Pons (tissue), 1 donor: ENCODE measurements around the gene FSD2.
A peak's percentile ranks its signal among the peaks of the same experiment; 100 is the strongest.
"Not testable (repeated sequence)": the region's sequence is repeated elsewhere in the genome, so short reads cannot be mapped to it uniquely, and the experiment has no call there.

Experiments
- DNase-seq: peaks from one replicate; pipeline ENCODE4 v3.0.0-alpha.2; 2016; ENCODE audit warnings: low spot score

Gene FSD2

GRCh38 chr15:82737975-82738374 is 67.9 kb downstream of the FSD2 start:
- DNase-seq: no peak

DNA sequence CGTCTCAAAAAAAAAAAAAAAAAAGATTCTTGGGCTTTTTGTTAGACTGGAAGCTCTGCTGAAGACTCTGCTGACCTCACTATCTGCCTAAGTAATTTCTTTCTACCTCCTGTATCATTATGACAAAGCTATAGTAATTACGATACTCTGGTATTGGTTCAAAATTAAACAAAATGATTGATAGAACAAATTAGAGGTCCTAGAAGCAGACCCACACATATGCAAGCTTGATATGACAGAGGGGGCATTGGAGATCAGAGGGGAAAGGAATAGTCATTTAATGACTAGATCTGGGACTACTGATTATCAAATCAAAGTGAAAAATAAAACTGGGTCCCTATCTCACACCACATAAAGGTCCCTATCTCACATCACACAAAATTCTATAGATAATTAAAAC is 74.3 kb downstream of the FSD2 start:
- no peak for DNase-seq

GRCh38 chr15:82730022-82730530 is 75.8 kb downstream of the FSD2 start:
- DNase-seq: no peak

DNA sequence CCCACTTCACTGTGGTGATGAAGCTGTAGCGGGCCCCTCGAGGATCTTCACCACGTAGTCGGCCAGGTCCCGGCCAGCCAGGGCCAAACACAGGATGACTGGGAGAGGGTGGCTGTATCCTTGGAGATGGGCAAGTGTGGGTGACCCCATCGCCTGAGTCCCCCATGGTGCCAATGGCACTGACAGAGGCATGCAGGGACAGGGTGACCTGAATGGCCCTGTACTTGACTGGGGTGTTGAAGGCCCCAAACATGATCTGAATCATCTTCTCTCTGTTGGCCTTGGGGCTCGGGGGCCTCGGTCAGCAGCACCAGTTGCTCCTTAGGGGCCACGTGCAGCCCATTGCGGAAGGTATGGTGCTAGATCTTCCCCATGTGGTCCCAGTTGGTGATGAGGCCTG is 79.1 kb downstream of the FSD2 start:
- DNase-seq: no peak

DNA sequence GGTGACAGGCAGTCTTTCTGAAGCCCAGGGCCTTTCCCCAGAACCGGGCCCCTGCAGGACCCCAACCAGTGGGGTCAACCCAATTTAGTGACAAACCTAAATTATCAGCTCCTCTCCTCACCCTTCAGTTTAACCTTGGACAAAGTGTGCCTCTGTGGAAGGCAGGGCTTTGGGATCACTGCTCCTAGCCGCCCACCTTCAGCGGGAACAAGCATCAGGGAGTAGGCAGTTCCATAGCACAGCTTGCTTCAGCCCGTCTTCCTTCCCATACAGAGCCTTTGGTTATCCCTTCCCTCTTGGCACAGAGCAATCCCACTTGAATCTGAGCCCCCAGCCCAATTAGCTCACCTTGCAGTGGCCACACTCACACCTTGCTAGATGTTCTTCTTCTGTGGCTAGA is 90.9 kb downstream of the FSD2 start:
- DNase-seq: no peak

GRCh38 chr15:82714016-82714415 is 91.9 kb downstream of the FSD2 start:
- no peak for DNase-seq

GRCh38 chr15:82712036-82712435 is 93.8 kb downstream of the FSD2 start:
- no peak for DNase-seq

DNA sequence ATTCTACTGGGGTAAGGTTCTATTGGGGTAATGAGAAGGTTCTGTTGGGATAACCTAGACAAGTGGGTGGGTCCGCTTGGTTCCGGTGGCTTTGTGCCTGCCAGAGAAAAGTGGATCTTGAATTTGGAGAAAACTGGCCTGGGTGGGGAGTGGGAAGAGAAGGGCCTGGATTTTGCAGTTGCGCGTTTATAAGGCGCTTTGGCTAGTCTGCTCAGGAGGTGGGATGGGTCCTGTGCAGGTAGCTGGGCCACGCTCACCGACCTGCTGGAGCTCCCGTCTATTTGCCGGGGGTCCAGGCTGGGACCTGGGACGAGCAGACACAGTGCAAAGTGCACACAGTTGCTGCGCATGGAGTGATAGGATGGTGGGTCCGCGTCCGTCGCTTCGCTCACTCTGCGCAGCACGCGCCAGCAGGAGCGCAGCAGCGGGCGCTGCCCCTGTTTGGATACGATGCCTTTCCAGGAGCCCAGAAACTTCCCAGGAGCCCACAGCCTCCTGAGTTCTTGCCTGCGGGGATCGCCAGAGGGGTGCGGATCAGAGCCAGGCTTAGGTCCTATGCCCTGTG is 94.9 kb downstream of the FSD2 start:
- no peak for DNase-seq

GRCh38 chr15:82710208-82710555 is 95.7 kb downstream of the FSD2 start:
- DNase-seq: no peak

DNA sequence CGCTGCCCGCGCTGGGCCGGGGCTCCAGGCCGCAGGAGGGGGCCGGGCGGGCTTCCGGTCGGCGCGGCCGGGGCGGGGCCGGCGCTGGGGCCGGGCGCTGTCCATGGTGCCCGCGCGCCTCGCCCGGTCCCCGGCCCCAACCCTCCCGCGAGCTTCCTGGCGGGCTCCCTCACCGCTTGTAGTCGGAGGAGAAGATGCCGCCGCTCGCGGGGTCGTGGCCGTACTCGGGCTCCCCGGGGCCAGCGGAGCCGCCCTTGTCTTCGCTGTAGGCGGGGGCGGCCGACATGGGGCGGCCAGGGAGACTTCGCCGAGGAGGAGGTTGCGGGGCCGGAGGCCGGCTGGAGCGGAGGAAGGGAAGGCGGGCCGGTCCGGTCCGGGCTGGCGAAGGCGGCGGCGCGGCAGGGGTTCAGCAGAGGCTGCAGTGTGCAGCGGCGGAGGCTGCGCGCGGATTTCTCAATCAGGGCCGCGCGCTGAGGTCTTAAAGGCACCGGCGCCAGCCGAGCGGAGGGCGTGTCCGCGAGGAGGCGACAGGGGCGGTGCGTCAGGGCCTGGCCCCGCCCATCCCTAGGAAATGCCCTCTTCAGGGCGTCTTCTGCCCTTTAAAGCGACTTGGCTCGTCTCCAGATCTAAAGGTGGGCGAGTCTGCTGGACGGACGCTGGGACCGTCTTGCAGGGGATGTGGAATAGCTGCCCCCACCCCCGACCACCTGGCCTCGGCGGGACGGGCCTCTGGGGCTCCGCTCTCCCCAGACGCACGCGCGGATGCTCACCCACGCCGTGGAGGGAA is 96.3 kb downstream of the FSD2 start, which contains the start of gene AP3B2:
Gene AP3B2 (minus strand): TSS at position 455 of the 787 bp plus-strand sequence. CDS start 169 bp downstream, at position 286.
- peak; percentile 54 for DNase-seq

GRCh38 chr15:82709081-82709420 is 96.8 kb downstream of the FSD2 start:
- DNase-seq: no peak

DNA sequence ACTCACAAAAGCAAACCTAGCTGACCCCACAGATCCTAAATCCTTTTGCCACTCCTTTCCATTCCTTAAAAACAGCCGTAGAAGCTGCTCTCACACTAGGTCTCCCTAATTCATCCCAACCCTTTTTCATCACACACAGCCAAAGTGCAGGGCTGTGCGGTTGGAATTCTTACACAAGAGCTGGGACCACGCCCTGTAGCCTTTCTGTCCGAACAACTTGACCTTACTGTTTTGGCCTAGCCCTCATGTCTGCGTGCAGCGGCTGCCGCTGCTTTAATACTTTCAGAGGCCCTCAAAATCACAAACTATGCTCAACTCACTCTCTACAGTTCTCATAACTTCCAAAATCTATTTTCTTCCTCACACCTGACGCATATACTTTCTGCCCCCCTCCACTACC is 100.0 kb downstream of the FSD2 start:
- not testable (repeated sequence) for DNase-seq
